ENCODE measurements around the gene FREY1. TPM values are rescaled to one million over a fixed set of nuclear protein-coding genes. Genes with fewer than 3 reads are reported as not detected.

The FREY1 gene
- total RNA-seq, 1 donor from 2014 or later: not detected

GRCh38 chr11:45870706-45871105 is 36.4 kb downstream of the FREY1 start:
- no peak overlapping the region for H3K4me3 ChIP-seq (ENCODE audit: low read depth, low read length)
- no peak for DNase-seq (ENCODE audit: low read depth)
- no peak for TF ChIP-seq CTCF (conservative IDR thresholded peaks at IDR 0.05; ENCODE audit: low read depth, low read length)

- H3K4me3 ChIP-seq (ENCODE audit: low read depth, low read length): no peak overlapping the region
- DNase-seq (ENCODE audit: low read depth): no peak
- TF ChIP-seq CTCF (conservative IDR thresholded peaks at IDR 0.05; ENCODE audit: low read depth, low read length): no peak
Measured at GRCh38 chr11:45869551-45869950, 37.5 kb downstream of the FREY1 start.

GRCh38 chr11:45864041-45864440 is 43.0 kb downstream of the FREY1 start:
- no peak overlapping the region for H3K4me3 ChIP-seq (ENCODE audit: low read depth, low read length)
- no peak for DNase-seq (ENCODE audit: low read depth)
- no peak for TF ChIP-seq CTCF (conservative IDR thresholded peaks at IDR 0.05; ENCODE audit: low read depth, low read length)

- TF ChIP-seq CTCF (conservative IDR thresholded peaks at IDR 0.05; ENCODE audit: low read depth, low read length): no peak
- DNase-seq (ENCODE audit: low read depth): no peak
Measured at GRCh38 chr11:45860764-45861510, 46.1 kb downstream of the FREY1 start.

GRCh38 chr11:45860348-45860747 is 46.7 kb downstream of the FREY1 start:
- TF ChIP-seq CTCF (conservative IDR thresholded peaks at IDR 0.05; ENCODE audit: low read depth, low read length): no peak

More at GRCh38 chr11:45860764-45861510, 46.1 kb downstream of the FREY1 start:
- no peak overlapping the region for H3K4me3 ChIP-seq (ENCODE audit: low read depth, low read length)

GRCh38 chr11:45859661-45860140 is 47.4 kb downstream of the FREY1 start:
- no peak for TF ChIP-seq CTCF (conservative IDR thresholded peaks at IDR 0.05; ENCODE audit: low read depth, low read length)
- DNase-seq (ENCODE audit: low read depth): peak; percentile 52
- H3K4me3 ChIP-seq (ENCODE audit: low read depth, low read length): no peak overlapping the region

More at GRCh38 chr11:45860348-45860747, 46.7 kb downstream of the FREY1 start:
- no peak overlapping the region for H3K4me3 ChIP-seq (ENCODE audit: low read depth, low read length)
- no peak for DNase-seq (ENCODE audit: low read depth)

All from epithelial cell of proximal tubule (primary cell).